ENCODE data around the gene C16orf95. TPM values are rescaled to one million over a fixed set of nuclear protein-coding genes. Genes with fewer than 3 reads are reported as not detected.

The C16orf95 gene
- total and polyA plus RNA-seq, 7 donors, result 0.36 to 6.6 (median 2.2) TPM; not detected in 1

- TF ChIP-seq POLR2A (IDR thresholded peaks at IDR 0.05) (no peak), POLR2AphosphoS5 (IDR thresholded peaks at IDR 0.05) (no peak), CTCF (IDR thresholded peaks at IDR 0.05) (no peak), EP300 (IDR thresholded peaks at IDR 0.05) (no peak)
- WGBS, 2 donors, result 94 to 96% methylated on average over 13 of the region's 13 CpGs
- intact Hi-C loops (cut with DNase I), result no loop called here
- Histone ChIP-seq H3K27me3 (no peaks in the 10 kb centered on the region), H3K4me3 (no peak overlapping the region), H3K27ac (no peak overlapping the region), H3K36me3 (peaks cover 12 to 46% (median 20%) of the 10 kb centered on the region in 4 donors), H3K4me1 (peaks cover 0 to 23% (median 16%) of the 10 kb centered on the region in 4 donors), H3K9me3 (no peaks in the 10 kb centered on the region)
- no peak for DNase-seq
These were observed 31.5 kb upstream of the C16orf95 start for GRCh38 chr16:87348616-87349157.

GRCh38 chr16:87347932-87348615 lies 30.9 kb upstream of the C16orf95 start:
- TF ChIP-seq POLR2AphosphoS5 (IDR thresholded peaks at IDR 0.05) (no peak), POLR2A (IDR thresholded peaks at IDR 0.05) (no peak), EP300 (IDR thresholded peaks at IDR 0.05) (no peak), CTCF (IDR thresholded peaks at IDR 0.05) (no peak)
- WGBS, 2 donors, result 95 to 96% methylated on average over 13 of the region's 13 CpGs
- Histone ChIP-seq H3K36me3 (peaks cover 13 to 46% (median 27%) of the 10 kb centered on the region in 4 donors), H3K4me3 (no peak overlapping the region), H3K4me1 (peaks cover 0 to 23% (median 16%) of the 10 kb centered on the region in 4 donors), H3K27me3 (no peaks in the 10 kb centered on the region), H3K9me3 (no peaks in the 10 kb centered on the region), H3K27ac (no peak overlapping the region)
- DNase-seq, result no peak
- intact Hi-C loops (cut with DNase I), result no loop called here

- Histone ChIP-seq H3K36me3 (peaks cover 28 to 58% (median 40%) of the 10 kb centered on the region in 4 donors), H3K27me3 (no peaks in the 10 kb centered on the region), H3K4me1 (peaks cover 0 to 18% (median 13%) of the 10 kb centered on the region in 4 donors), H3K4me3 (no peak overlapping the region), H3K27ac (no peak overlapping the region), H3K9me3 (no peaks in the 10 kb centered on the region)
- intact Hi-C loops (cut with DNase I), result no loop called here
- no peak for DNase-seq
- WGBS, 2 donors, result 96 to 97% methylated on average over 21 of the region's 21 CpGs
- TF ChIP-seq POLR2A (IDR thresholded peaks at IDR 0.05) (no peak), EP300 (IDR thresholded peaks at IDR 0.05) (no peak), CTCF (IDR thresholded peaks at IDR 0.05) (no peak), POLR2AphosphoS5 (IDR thresholded peaks at IDR 0.05) (no peak)
These were observed 29.4 kb upstream of the C16orf95 start for GRCh38 chr16:87346517-87347060.

- 95% methylated on average over 28 of the region's 28 CpGs for WGBS, 2 donors
- Histone ChIP-seq H3K27ac (peak overlapping the region in 3 of 4 donors; percentile 22 to 57 (median 43)), H3K36me3 (peaks cover 29 to 65% (median 41%) of the 10 kb centered on the region in 4 donors)
These were observed 28.7 kb upstream of the C16orf95 start for GRCh38 chr16:87345726-87346424.

More at GRCh38 chr16:87345726-87346424, 28.7 kb upstream of the C16orf95 start:
- intact Hi-C loops (cut with DNase I), result no loop called here
- no peak for TF ChIP-seq POLR2A (IDR thresholded peaks at IDR 0.05)
- TF ChIP-seq CTCF (IDR thresholded peaks at IDR 0.05), result no peak
- peaks cover 0 to 11% (median 7%) of the 10 kb centered on the region in 4 donors for H3K4me1 ChIP-seq
- no peak for DNase-seq
- H3K4me3 ChIP-seq, result no peak overlapping the region
- no peaks in the 10 kb centered on the region for H3K27me3 ChIP-seq
- H3K9me3 ChIP-seq, result no peaks in the 10 kb centered on the region

All from sigmoid colon (tissue), 7 donors.